ENCODE measurements around the gene RPL13A. TPM values are rescaled to one million over a fixed set of nuclear protein-coding genes. Genes with fewer than 3 reads are reported as not detected.
A peak's percentile ranks its signal among the peaks of the same experiment; 100 is the strongest.

The RPL13A gene
- total RNA-seq, 4 donors from 2014 or later: 3,727 to 4,286 (median 3,958) TPM

- 62 to 63% methylated on average over 23 of the region's 23 CpGs for WGBS, 2 donors
- DNase-seq (ENCODE audit: low spot score in 2 of 2): no peak
- TF ChIP-seq, protein P1, sequence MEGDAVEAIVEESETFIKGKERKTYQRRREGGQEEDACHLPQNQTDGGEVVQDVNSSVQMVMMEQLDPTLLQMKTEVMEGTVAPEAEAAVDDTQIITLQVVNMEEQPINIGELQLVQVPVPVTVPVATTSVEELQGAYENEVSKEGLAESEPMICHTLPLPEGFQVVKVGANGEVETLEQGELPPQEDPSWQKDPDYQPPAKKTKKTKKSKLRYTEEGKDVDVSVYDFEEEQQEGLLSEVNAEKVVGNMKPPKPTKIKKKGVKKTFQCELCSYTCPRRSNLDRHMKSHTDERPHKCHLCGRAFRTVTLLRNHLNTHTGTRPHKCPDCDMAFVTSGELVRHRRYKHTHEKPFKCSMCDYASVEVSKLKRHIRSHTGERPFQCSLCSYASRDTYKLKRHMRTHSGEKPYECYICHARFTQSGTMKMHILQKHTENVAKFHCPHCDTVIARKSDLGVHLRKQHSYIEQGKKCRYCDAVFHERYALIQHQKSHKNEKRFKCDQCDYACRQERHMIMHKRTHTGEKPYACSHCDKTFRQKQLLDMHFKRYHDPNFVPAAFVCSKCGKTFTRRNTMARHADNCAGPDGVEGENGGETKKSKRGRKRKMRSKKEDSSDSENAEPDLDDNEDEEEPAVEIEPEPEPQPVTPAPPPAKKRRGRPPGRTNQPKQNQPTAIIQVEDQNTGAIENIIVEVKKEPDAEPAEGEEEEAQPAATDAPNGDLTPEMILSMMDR (IDR thresholded peaks at IDR 0.05): no peak
- no peak for TF ChIP-seq POLR2A (IDR thresholded peaks at IDR 0.05)
- intact Hi-C loops (cut with DNase I; ENCODE audit: low total_unique reads): no loop called here
- no peak overlapping the region for H3K4me3 ChIP-seq (ENCODE audit: low read depth, poor library complexity, severe bottlenecking)
These were observed 615 bp upstream of the RPL13A start for GRCh38 chr19:49486710-49487276.

- no peak for DNase-seq (ENCODE audit: low spot score in 2 of 2)
- intact Hi-C loops (cut with DNase I; ENCODE audit: low total_unique reads): no loop called here
- WGBS, 2 donors: 1 to 2% methylated on average over 26 of the region's 26 CpGs
- peak overlapping the region; percentile 97 for H3K4me3 ChIP-seq (ENCODE audit: low read depth, poor library complexity, severe bottlenecking)
- TF ChIP-seq, protein P1 (IDR thresholded peaks at IDR 0.05): no peak
- TF ChIP-seq POLR2A (IDR thresholded peaks at IDR 0.05): no peak
These were observed 846 bp downstream of the RPL13A start for GRCh38 chr19:49488046-49488862.

- intact Hi-C loops (cut with DNase I; ENCODE audit: low total_unique reads): no loop called here
- peak overlapping the region; percentile 97 for H3K4me3 ChIP-seq (ENCODE audit: low read depth, poor library complexity, severe bottlenecking)
- 17% methylated on average over 15 of the region's 15 CpGs for WGBS, 2 donors
- DNase-seq (ENCODE audit: low spot score in 2 of 2): no peak
- TF ChIP-seq POLR2A (IDR thresholded peaks at IDR 0.05): no peak
- TF ChIP-seq, protein P1 (IDR thresholded peaks at IDR 0.05): no peak
These were observed 1.6 kb downstream of the RPL13A start for GRCh38 chr19:49488863-49489537.

- WGBS, 2 donors: 64 to 70% methylated on average over 15 of the region's 15 CpGs
- no peak for TF ChIP-seq POLR2A (IDR thresholded peaks at IDR 0.05)
- TF ChIP-seq, protein P1 (IDR thresholded peaks at IDR 0.05): no peak
- intact Hi-C loops (cut with DNase I; ENCODE audit: low total_unique reads): no loop called here
- H3K4me3 ChIP-seq (ENCODE audit: low read depth, poor library complexity, severe bottlenecking): no peak overlapping the region
- no peak for DNase-seq (ENCODE audit: low spot score in 2 of 2)
These were observed 2.3 kb downstream of the RPL13A start for GRCh38 chr19:49489601-49490167.

- 84 to 85% methylated on average over 23 to 27 of the region's 27 CpGs for WGBS, 2 donors
- intact Hi-C loops (cut with DNase I; ENCODE audit: low total_unique reads): no loop called here
- H3K4me3 ChIP-seq (ENCODE audit: low read depth, poor library complexity, severe bottlenecking): no peak overlapping the region
- TF ChIP-seq POLR2A (IDR thresholded peaks at IDR 0.05): no peak
- TF ChIP-seq, protein P1 (IDR thresholded peaks at IDR 0.05): no peak
- DNase-seq (ENCODE audit: low spot score in 2 of 2): no peak
These were observed 3.0 kb downstream of the RPL13A start for GRCh38 chr19:49490287-49491029.

Data from lower leg skin (tissue), 4 donors.